Osteocyte (in vitro differentiated cells): ENCODE results near the gene ATP5MC3. TPM values are rescaled to one million over a fixed set of nuclear protein-coding genes. Genes with fewer than 3 reads are reported as not detected.

ENCODE experiments used
- DNase-seq: peaks from one replicate; pipeline ENCODE4 v3.0.0; 2021; ENCODE audit warnings: mixed read lengths; ENCODE audit not compliant: unreplicated experiment; ENCODE audit errors: extremely low spot score
- H3K27ac Mint-ChIP-seq: one replicate; pipeline ENCODE4 v1.8.0; 2021; ENCODE audit warnings: mild to moderate bottlenecking, mixed read lengths; ENCODE audit not compliant: unreplicated experiment
- H3K27me3 Mint-ChIP-seq: one replicate; pipeline ENCODE4 v1.8.0; 2021; ENCODE audit warnings: mixed read lengths; ENCODE audit not compliant: unreplicated experiment
- H3K36me3 Mint-ChIP-seq: one replicate; pipeline ENCODE4 v1.8.0; 2021; ENCODE audit warnings: mixed read lengths; ENCODE audit not compliant: unreplicated experiment
- H3K4me1 Mint-ChIP-seq: one replicate; pipeline ENCODE4 v1.8.0; 2021; ENCODE audit warnings: mixed read lengths; ENCODE audit not compliant: unreplicated experiment
- H3K4me3 Mint-ChIP-seq: one replicate; pipeline ENCODE4 v1.8.0; 2021; ENCODE audit warnings: mild to moderate bottlenecking, moderate library complexity, mixed read lengths; ENCODE audit not compliant: unreplicated experiment
- H3K9me3 Mint-ChIP-seq: one replicate; pipeline ENCODE4 v1.8.0; 2021; ENCODE audit warnings: mixed read lengths; ENCODE audit not compliant: unreplicated experiment
- CTCF ChIP-seq: fragments of 200-600 bp; sonication (generic); IDR thresholded peaks from 2 replicates; pipeline ENCODE4 v1.5.0; 2021; ENCODE audit warnings: antibody characterized with exemption, mild to moderate bottlenecking, moderate library complexity
- total RNA-seq: library from RNA; stranded (reverse); gene quantifications from 2 replicates; pipeline ENCODE4 v1.2.1, GENCODE V29; 2021

The ATP5MC3 gene
- total RNA-seq, 1 donor from 2014 or later, result 155 TPM

DNA sequence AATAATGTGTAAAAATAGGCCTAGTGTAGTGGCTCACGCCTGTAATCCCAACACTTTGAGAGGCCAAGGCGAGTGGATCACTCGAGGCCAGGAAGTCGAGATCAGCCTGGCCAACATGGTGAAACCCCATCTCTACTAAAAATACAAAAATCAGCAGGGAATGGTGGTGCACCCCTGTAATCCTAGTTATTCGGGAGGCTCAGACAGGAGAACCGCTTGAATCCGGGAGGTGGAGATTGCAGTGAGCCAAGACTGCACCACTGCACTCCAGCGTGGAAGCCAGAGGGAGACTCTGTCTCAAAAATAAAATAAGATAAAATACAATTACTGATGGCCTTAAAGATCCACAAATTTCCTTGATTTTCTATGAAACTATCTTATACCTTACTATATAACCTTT, 17.3 kb downstream of the ATP5MC3 start:
- H3K27ac Mint-ChIP-seq, result no peak overlapping the region
- H3K9me3 Mint-ChIP-seq, result no peaks in the 10 kb centered on the region
- H3K4me3 Mint-ChIP-seq, result no peak overlapping the region
- DNase-seq, result no peak
- H3K27me3 Mint-ChIP-seq, result no peaks in the 10 kb centered on the region
- H3K36me3 Mint-ChIP-seq, result no peaks in the 10 kb centered on the region
- peaks cover 22% of the 10 kb centered on the region for H3K4me1 Mint-ChIP-seq
- no peak for TF ChIP-seq CTCF

GRCh38 chr2:175158894-175159293, 22.6 kb downstream of the ATP5MC3 start:
- TF ChIP-seq CTCF, result no peak
- Mint-ChIP-seq H3K4me1 (peaks cover 21% of the 10 kb centered on the region), H3K9me3 (no peaks in the 10 kb centered on the region), H3K27ac (no peak overlapping the region), H3K4me3 (no peak overlapping the region), H3K27me3 (no peaks in the 10 kb centered on the region), H3K36me3 (no peaks in the 10 kb centered on the region)
- no peak for DNase-seq

- H3K4me3 Mint-ChIP-seq, result no peak overlapping the region
- H3K4me1 Mint-ChIP-seq, result peaks cover 35% of the 10 kb centered on the region
- H3K27ac Mint-ChIP-seq, result peak overlapping the region; percentile 27
- no peaks in the 10 kb centered on the region for H3K36me3 Mint-ChIP-seq
- no peaks in the 10 kb centered on the region for H3K27me3 Mint-ChIP-seq
- H3K9me3 Mint-ChIP-seq, result no peaks in the 10 kb centered on the region
- DNase-seq, result no peak
- no peak for TF ChIP-seq CTCF
Measured at GRCh38 chr2:175156534-175156933, 25.0 kb downstream of the ATP5MC3 start.

DNA sequence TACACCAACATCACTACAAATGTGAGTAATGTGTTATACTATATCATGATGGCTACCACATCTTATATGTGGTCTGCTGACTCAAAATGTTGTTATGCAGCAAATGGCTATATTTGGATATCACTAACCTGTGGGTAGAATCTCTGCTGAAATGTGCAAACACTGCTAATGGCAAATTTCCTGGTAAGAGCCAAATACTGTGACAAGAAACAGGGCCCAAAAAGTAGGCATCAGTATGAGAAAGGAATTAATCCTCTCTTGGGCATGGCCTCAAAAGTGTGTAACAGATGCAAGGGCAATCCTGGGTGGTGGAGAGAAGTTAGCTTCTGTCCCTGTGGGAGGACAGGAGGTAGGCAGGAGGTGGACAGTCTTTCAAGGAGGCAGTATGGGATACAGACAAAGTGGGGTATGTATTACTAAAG, 26.8 kb downstream of the ATP5MC3 start:
- peak overlapping the region; percentile 75 for H3K27ac Mint-ChIP-seq
- no peak for TF ChIP-seq CTCF
- H3K27me3 Mint-ChIP-seq, result no peaks in the 10 kb centered on the region
- no peak for DNase-seq
- H3K36me3 Mint-ChIP-seq, result peaks cover 3% of the 10 kb centered on the region
- H3K4me3 Mint-ChIP-seq, result no peak overlapping the region
- no peaks in the 10 kb centered on the region for H3K9me3 Mint-ChIP-seq
- peaks cover 40% of the 10 kb centered on the region for H3K4me1 Mint-ChIP-seq

GRCh38 chr2:175152242-175152641, 29.3 kb downstream of the ATP5MC3 start:
- no peak overlapping the region for H3K4me3 Mint-ChIP-seq
- no peaks in the 10 kb centered on the region for H3K9me3 Mint-ChIP-seq
- peaks cover 19% of the 10 kb centered on the region for H3K36me3 Mint-ChIP-seq
- no peak for TF ChIP-seq CTCF
- H3K27ac Mint-ChIP-seq, result peak overlapping the region; percentile 45
- no peaks in the 10 kb centered on the region for H3K27me3 Mint-ChIP-seq
- DNase-seq, result no peak
- peaks cover 51% of the 10 kb centered on the region for H3K4me1 Mint-ChIP-seq
